Raji (cell line): ENCODE data around the gene CLIP4.

Experiments used
- POLR2A ChIP-seq: IDR thresholded peaks from 2 replicates; pipeline ENCODE4 v1.6.1; 2011; ENCODE audit warnings: low read depth, low read length, control low read depth; ENCODE audit not compliant: insufficient read depth

The CLIP4 gene

GRCh38 chr2:29114946-29115609 is at the start of gene CLIP4:
CLIP4 (plus strand) TSS chr2:29115415; CDS start chr2:29121389, 5,974 bp downstream.
- peak; percentile 35; the same call in 1 of the 2 replicates for TF ChIP-seq POLR2A

- TF ChIP-seq POLR2A = no peak
Observed at GRCh38 chr2:29066271-29066860, 48.8 kb upstream of the CLIP4 start.

- TF ChIP-seq POLR2A = no peak
Observed at GRCh38 chr2:29066997-29067605, 48.1 kb upstream of the CLIP4 start.

GRCh38 chr2:29068513-29068912 is 46.7 kb upstream of the CLIP4 start:
- no peak for TF ChIP-seq POLR2A

GRCh38 chr2:29070526-29070925 is 44.7 kb upstream of the CLIP4 start:
- TF ChIP-seq POLR2A = no peak

- no peak for TF ChIP-seq POLR2A
Observed at GRCh38 chr2:29071032-29071975, 43.9 kb upstream of the CLIP4 start.

GRCh38 chr2:29072251-29072650 is 43.0 kb upstream of the CLIP4 start:
- no peak for TF ChIP-seq POLR2A

GRCh38 chr2:29072971-29073725 is 42.1 kb upstream of the CLIP4 start:
- no peak for TF ChIP-seq POLR2A

GRCh38 chr2:29073933-29074332 is 41.3 kb upstream of the CLIP4 start:
- TF ChIP-seq POLR2A = no peak

- no peak for TF ChIP-seq POLR2A
Observed at GRCh38 chr2:29074411-29074810, 40.8 kb upstream of the CLIP4 start, which contains the start of gene PCARE. PCARE (minus strand) TSS chr2:29074523; CDS start chr2:29074261, 262 bp downstream.

GRCh38 chr2:29075894-29076705 is 39.1 kb upstream of the CLIP4 start:
- no peak for TF ChIP-seq POLR2A

GRCh38 chr2:29079887-29080286 is 35.3 kb upstream of the CLIP4 start:
- no peak for TF ChIP-seq POLR2A

GRCh38 chr2:29080886-29081743 is 34.1 kb upstream of the CLIP4 start:
- no peak for TF ChIP-seq POLR2A
